Measurements from ENCODE around the gene ACTG1. TPM values are rescaled to one million over a fixed set of nuclear protein-coding genes. Genes with fewer than 3 reads are reported as not detected.

Gene ACTG1
- total RNA-seq, 1 experiment from 2014 or later = 4,109 TPM

- DNase-seq (ENCODE audit: low read depth) = no peak
Measured at GRCh38 chr17:81498953-81499600, 13.5 kb downstream of the ACTG1 start.

- peak; percentile 42 for DNase-seq (ENCODE audit: low read depth)
Measured at GRCh38 chr17:81494626-81495377, 17.8 kb downstream of the ACTG1 start.

- no peak for DNase-seq (ENCODE audit: low read depth)
Measured at GRCh38 chr17:81493198-81494038, 19.2 kb downstream of the ACTG1 start.

- DNase-seq (ENCODE audit: low read depth) = no peak
Measured at GRCh38 chr17:81492706-81493105, 19.9 kb downstream of the ACTG1 start.

GRCh38 chr17:81492202-81492601 lies 20.4 kb downstream of the ACTG1 start:
- DNase-seq (ENCODE audit: low read depth) = no peak

- no peak for DNase-seq (ENCODE audit: low read depth)
Measured at GRCh38 chr17:81491761-81492160, 20.8 kb downstream of the ACTG1 start.

- DNase-seq (ENCODE audit: low read depth) = no peak
Measured at GRCh38 chr17:81491181-81491581, 21.4 kb downstream of the ACTG1 start.

- DNase-seq (ENCODE audit: low read depth) = no peak
Measured at GRCh38 chr17:81489998-81490992, 22.3 kb downstream of the ACTG1 start.

GRCh38 chr17:81489012-81489997 lies 23.3 kb downstream of the ACTG1 start:
- no peak for DNase-seq (ENCODE audit: low read depth)

GRCh38 chr17:81488276-81488860 lies 24.2 kb downstream of the ACTG1 start:
- DNase-seq (ENCODE audit: low read depth) = no peak

GRCh38 chr17:81487487-81488275 lies 24.9 kb downstream of the ACTG1 start:
- peak; percentile 69 for DNase-seq (ENCODE audit: low read depth)

- DNase-seq (ENCODE audit: low read depth) = no peak
Measured at GRCh38 chr17:81487089-81487486, 25.5 kb downstream of the ACTG1 start.

- DNase-seq (ENCODE audit: low read depth) = no peak
Measured at GRCh38 chr17:81486199-81486810, 26.3 kb downstream of the ACTG1 start.

- DNase-seq (ENCODE audit: low read depth) = peak; percentile 65
Measured at GRCh38 chr17:81484195-81484979, 28.2 kb downstream of the ACTG1 start.

- DNase-seq (ENCODE audit: low read depth) = no peak
Measured at GRCh38 chr17:81483862-81484194, 28.8 kb downstream of the ACTG1 start.

- DNase-seq (ENCODE audit: low read depth) = no peak
Measured at GRCh38 chr17:81483085-81483861, 29.3 kb downstream of the ACTG1 start.

- DNase-seq (ENCODE audit: low read depth) = no peak
Measured at GRCh38 chr17:81482673-81483072, 29.9 kb downstream of the ACTG1 start.
